HEK293 (cell line): ENCODE measurements around the gene IL1RAPL1.

Experiments used
- SP2 ChIP-seq: fragments of 450-650 bp; formaldehyde crosslinking; IDR thresholded peaks from 2 replicates; pipeline ENCODE4 v1.5.1; 2016; ENCODE audit warnings: missing biosample characterization, missing genetic modification characterization
- ZEB2 ChIP-seq: fragments of 450-650 bp; formaldehyde crosslinking; IDR thresholded peaks from 2 replicates; pipeline ENCODE4 v1.5.1; 2016; ENCODE audit warnings: missing biosample characterization, missing genetic modification characterization
- ZNF768 ChIP-seq: fragments of 450-650 bp; formaldehyde crosslinking; IDR thresholded peaks from 2 replicates; pipeline ENCODE4 v1.5.1; 2018; ENCODE audit warnings: missing biosample characterization, mild to moderate bottlenecking, missing genetic modification characterization
- TF ChIP-seq, protein P1 (sequence below): fragments of 450-650 bp; formaldehyde crosslinking; IDR thresholded peaks from 2 replicates; pipeline ENCODE4 v1.5.1; 2016; ENCODE audit warnings: missing biosample characterization, missing genetic modification characterization
- TF ChIP-seq, protein P2 (sequence below): fragments of 450-650 bp; formaldehyde crosslinking; IDR thresholded peaks from 2 replicates; pipeline ENCODE4 v1.5.1; 2016; ENCODE audit warnings: missing biosample characterization, missing genetic modification characterization
- TF ChIP-seq, protein P3 (sequence below): fragments of 450-650 bp; IDR thresholded peaks from 2 replicates; pipeline ENCODE4 v1.5.1; 2018; ENCODE audit warnings: missing biosample characterization, mild to moderate bottlenecking, missing genetic modification characterization

DNA sequence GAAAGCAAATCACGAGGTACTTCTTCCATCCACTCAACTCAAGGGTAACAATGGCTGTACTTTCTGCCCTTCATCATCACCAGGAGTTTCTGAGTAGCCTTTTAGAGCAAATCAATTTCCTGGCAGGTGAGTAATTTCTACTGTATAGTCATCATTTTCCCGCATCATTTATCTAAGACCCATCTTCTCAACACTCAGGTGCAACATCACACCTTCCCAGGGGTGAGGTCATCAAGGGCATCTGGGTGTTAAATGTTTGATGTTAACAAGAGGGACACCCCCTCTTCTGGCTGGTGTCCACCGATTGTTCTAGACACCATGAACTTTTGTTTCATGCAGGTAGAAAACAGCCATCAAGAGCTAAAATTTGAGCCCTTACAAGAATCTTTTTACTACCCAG, 1314.8 kb downstream of the IL1RAPL1 start:
- TF ChIP-seq, protein P1, sequence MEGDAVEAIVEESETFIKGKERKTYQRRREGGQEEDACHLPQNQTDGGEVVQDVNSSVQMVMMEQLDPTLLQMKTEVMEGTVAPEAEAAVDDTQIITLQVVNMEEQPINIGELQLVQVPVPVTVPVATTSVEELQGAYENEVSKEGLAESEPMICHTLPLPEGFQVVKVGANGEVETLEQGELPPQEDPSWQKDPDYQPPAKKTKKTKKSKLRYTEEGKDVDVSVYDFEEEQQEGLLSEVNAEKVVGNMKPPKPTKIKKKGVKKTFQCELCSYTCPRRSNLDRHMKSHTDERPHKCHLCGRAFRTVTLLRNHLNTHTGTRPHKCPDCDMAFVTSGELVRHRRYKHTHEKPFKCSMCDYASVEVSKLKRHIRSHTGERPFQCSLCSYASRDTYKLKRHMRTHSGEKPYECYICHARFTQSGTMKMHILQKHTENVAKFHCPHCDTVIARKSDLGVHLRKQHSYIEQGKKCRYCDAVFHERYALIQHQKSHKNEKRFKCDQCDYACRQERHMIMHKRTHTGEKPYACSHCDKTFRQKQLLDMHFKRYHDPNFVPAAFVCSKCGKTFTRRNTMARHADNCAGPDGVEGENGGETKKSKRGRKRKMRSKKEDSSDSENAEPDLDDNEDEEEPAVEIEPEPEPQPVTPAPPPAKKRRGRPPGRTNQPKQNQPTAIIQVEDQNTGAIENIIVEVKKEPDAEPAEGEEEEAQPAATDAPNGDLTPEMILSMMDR (tag by site-specific recombination), result no peak
- TF ChIP-seq, protein P2, sequence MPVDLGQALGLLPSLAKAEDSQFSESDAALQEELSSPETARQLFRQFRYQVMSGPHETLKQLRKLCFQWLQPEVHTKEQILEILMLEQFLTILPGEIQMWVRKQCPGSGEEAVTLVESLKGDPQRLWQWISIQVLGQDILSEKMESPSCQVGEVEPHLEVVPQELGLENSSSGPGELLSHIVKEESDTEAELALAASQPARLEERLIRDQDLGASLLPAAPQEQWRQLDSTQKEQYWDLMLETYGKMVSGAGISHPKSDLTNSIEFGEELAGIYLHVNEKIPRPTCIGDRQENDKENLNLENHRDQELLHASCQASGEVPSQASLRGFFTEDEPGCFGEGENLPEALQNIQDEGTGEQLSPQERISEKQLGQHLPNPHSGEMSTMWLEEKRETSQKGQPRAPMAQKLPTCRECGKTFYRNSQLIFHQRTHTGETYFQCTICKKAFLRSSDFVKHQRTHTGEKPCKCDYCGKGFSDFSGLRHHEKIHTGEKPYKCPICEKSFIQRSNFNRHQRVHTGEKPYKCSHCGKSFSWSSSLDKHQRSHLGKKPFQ, result no peak
- TF ChIP-seq, protein P3, sequence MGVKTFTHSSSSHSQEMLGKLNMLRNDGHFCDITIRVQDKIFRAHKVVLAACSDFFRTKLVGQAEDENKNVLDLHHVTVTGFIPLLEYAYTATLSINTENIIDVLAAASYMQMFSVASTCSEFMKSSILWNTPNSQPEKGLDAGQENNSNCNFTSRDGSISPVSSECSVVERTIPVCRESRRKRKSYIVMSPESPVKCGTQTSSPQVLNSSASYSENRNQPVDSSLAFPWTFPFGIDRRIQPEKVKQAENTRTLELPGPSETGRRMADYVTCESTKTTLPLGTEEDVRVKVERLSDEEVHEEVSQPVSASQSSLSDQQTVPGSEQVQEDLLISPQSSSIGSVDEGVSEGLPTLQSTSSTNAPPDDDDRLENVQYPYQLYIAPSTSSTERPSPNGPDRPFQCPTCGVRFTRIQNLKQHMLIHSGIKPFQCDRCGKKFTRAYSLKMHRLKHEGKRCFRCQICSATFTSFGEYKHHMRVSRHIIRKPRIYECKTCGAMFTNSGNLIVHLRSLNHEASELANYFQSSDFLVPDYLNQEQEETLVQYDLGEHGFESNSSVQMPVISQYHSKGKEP (tag by site-specific recombination), result no peak
- TF ChIP-seq SP2 (tag by site-specific recombination) (no peak), ZNF768 (no peak), ZEB2 (tag by site-specific recombination) (no peak)
